RPMI8226 (cell line): ENCODE data around the gene SLC39A11.
"Not testable (repeated sequence)": the region's sequence is repeated elsewhere in the genome, so short reads cannot be mapped to it uniquely, and the experiment has no call there.

Source experiments
- DNase-seq: peaks from one replicate; pipeline ENCODE4 v3.0.0-alpha.2; 2015

The SLC39A11 gene

GRCh38 chr17:72771734-72772133 is 320.8 kb downstream of the SLC39A11 start:
- no peak for DNase-seq

GRCh38 chr17:72766761-72767356 is 325.6 kb downstream of the SLC39A11 start:
- DNase-seq = no peak

- no peak for DNase-seq
Measured at GRCh38 chr17:72765368-72766153, 326.9 kb downstream of the SLC39A11 start.

- DNase-seq = peak; percentile 5
Measured at GRCh38 chr17:72764632-72765041, 327.9 kb downstream of the SLC39A11 start.

- no peak for DNase-seq
Measured at GRCh38 chr17:72763981-72764380, 328.5 kb downstream of the SLC39A11 start.

- not testable (repeated sequence) for DNase-seq
Measured at GRCh38 chr17:72761893-72762575, 330.5 kb downstream of the SLC39A11 start.

GRCh38 chr17:72761431-72761830 is 331.1 kb downstream of the SLC39A11 start:
- no peak for DNase-seq

GRCh38 chr17:72760368-72760767 is 332.1 kb downstream of the SLC39A11 start:
- DNase-seq = no peak

GRCh38 chr17:72759301-72759700 is 333.2 kb downstream of the SLC39A11 start:
- DNase-seq = no peak

GRCh38 chr17:72756256-72756655 is 336.2 kb downstream of the SLC39A11 start:
- DNase-seq = no peak

GRCh38 chr17:72754513-72754912 is 338.0 kb downstream of the SLC39A11 start:
- no peak for DNase-seq

- DNase-seq = no peak
Measured at GRCh38 chr17:72751746-72752145, 340.7 kb downstream of the SLC39A11 start.

GRCh38 chr17:72749119-72749572 is 343.3 kb downstream of the SLC39A11 start:
- no peak for DNase-seq

- DNase-seq = no peak
Measured at GRCh38 chr17:72747501-72747900, 345.0 kb downstream of the SLC39A11 start.

GRCh38 chr17:72745241-72745640 is 347.2 kb downstream of the SLC39A11 start:
- no peak for DNase-seq

- DNase-seq = no peak
Measured at GRCh38 chr17:72743037-72743467, 349.4 kb downstream of the SLC39A11 start.

- no peak for DNase-seq
Measured at GRCh38 chr17:72737151-72737690, 355.3 kb downstream of the SLC39A11 start.

GRCh38 chr17:72735592-72735991 is 356.9 kb downstream of the SLC39A11 start:
- DNase-seq = no peak

- no peak for DNase-seq
Measured at GRCh38 chr17:72735048-72735447, 357.4 kb downstream of the SLC39A11 start.

GRCh38 chr17:72734613-72735012 is 357.9 kb downstream of the SLC39A11 start:
- DNase-seq = no peak

GRCh38 chr17:72733619-72734282 is 358.7 kb downstream of the SLC39A11 start:
- DNase-seq = no peak

GRCh38 chr17:72732893-72733618 is 359.4 kb downstream of the SLC39A11 start:
- DNase-seq = no peak
